Caki2 (cell line): Measurements from ENCODE around the gene TNS1. TPM values are rescaled to one million over a fixed set of nuclear protein-coding genes. Genes with fewer than 3 reads are reported as not detected.
A peak's percentile ranks its signal among the peaks of the same experiment; 100 is the strongest.

Experiments used
- DNase-seq: peaks from one replicate; pipeline ENCODE4 v3.0.0-alpha.2; 2015; ENCODE audit warnings: low read depth
- in situ Hi-C: cut with HindIII; loops from 2 replicates; pipeline ENCODE4 v1.10.0; 2016; ENCODE audit warnings: low sequenced_read_pairs, low pct_unique_long_range_greater_than_20kb, mixed read lengths
- total RNA-seq: library from RNA; depleted of rRNA; stranded (reverse); fragments of >200 nt; shearing (Covaris generic); gene quantifications from 2 replicates; pipeline ENCODE4 v1.2.3, GENCODE V29; 2014; ENCODE audit warnings: low replicate concordance

TNS1 gene
- total RNA-seq, 1 experiment from 2014 or later, result 0.68 TPM

DNA sequence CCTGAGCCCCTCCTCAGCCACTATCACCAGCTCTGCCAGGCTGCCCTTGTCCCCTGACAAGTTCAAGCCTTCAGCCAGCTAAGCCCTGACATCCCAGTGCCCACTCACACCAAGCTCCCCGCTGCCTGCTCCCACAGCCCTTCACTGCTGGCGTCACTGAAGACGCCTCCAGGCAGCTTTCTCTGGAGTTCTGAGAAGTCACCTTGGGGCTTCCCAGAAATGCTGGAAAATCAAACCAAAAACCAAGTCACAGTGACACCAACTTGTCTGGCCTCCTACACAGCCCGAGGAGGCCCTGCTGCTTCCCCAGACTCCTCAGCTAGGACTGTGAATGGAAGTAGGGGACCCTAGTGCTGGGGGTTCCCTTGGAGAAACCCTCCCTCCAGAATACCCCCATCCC lies 2.2 kb upstream of the TNS1 start:
- no peak for DNase-seq
- in situ Hi-C loops, result no loop called here

DNA sequence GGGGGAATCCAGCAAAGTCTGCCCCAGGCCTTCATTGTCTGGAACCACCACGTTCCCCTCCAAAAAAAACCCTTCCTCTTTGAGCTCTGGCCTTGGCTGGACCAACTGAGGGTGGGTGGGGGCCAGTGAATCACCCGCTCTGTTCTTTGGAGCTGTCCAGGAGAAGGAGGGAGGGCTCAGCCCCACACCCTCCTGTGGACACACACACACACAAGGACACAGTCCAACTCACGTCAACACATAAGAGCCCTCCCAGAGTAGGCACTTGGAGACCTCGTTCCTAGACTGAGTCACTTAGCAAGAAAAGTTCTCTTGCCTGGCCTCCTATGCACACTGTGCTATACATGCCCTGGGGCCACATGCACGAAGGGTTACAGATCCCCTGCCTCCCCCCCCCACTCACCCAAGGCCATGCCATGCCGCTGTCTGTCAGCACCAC lies 1.2 kb upstream of the TNS1 start:
- in situ Hi-C loops, result no loop called here
- no peak for DNase-seq

DNA sequence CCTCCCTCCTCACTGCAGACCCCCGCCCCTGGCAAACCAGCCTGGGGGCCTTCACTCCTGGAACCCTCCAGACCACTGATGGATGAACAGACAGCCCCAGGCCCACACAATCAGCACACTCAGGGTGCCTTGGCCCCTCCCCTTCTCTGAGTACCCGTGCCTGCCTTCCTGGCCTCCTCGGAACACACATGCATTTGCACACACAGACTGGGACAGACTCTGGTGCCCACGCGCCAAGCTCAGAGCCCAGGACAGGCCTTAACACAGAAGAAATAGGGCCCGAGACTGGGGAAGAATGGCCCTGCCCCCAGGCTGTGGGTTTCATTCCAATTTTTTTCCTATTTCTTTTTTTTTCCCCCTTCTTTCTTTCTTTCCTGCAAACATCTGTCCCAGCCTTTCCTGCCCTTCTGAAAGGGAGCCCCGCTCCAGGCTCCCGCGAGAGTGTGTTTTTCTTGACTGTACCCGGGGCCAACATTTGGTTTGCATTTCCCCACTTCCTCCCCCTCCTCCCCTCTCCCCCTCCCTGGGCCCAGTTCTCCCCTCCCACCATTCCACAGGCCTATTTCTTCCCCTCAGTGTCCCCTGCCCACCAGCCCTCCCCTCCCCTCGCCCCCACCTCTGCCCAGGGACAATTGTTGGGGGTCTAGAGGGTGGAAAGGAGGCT lies 618 bp upstream of the TNS1 start:
- in situ Hi-C loops, result no loop called here
- no peak for DNase-seq

DNA sequence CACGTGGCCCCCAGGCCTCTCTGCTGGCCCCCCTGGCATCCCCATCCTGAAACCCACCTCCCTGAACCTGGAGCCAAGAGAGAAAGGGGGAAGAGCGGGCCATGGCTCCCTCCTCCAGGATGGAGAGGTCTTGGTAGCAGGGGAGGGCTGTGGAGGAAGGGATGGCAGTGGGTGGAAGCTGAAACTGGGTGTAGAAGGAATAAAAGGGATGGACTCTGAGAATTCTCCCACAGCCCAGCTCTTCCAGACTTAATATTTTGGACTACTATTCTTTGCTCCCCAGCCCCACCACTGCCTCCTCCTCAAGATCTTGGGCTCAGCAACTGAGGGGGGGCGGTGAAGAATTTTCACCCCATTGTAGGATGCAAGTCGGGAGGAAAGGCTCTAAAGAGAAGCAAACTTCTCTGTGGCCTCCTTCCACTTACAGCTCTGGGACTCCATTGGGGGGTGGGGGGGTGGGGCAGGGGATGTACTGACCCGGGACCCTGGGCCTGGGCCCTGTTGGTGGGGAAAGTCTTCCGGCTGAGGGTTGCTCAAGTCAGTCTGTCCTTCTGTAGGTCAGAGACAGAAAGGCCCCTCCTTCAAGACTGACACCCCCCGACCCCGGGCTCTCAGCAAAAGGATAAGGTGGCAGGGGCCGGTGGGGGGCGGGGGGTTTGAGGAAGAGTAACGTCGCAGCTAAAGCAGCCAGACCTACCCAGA lies 501 bp downstream of the TNS1 start:
- in situ Hi-C loops, result no loop called here
- DNase-seq, result no peak

DNA sequence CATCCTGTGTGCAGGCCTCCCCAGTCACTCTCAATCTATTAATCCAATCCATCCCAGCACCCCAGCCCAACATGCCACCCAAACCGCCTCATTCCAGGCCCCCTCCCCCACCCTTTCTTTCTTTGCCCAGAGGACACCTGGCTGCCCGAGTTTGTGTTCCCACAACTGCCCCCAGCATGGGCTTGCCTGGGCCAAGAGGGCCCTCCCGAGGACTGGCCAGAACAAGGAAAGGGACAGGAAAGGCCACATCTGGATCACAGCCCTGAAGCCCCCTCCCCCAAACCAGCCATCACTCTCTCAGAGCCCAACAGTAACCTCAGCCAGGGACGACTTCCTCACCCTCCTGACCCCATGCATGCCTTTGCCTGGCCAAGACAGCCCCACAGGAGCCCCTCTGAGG lies 1.2 kb downstream of the TNS1 start:
- in situ Hi-C loops, result no loop called here
- no peak for DNase-seq

DNA sequence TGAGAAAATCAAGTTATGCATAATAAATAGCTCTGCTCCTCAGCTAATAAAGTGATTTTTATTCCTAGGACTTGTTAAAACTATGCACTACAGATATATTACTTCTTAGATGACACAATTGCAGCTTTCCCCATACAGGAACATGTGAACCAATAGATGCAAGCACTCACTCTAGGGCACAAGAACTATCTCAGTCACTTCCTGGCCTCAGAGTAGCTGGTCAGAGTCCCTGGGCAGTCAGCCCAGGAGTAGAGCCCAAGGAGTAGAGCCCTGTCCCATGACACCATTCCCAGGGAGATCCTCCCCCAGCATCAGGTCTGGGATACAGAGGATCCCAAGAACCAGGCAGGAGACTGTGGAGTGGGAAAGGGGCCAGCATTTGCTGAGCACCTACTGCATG lies 2.7 kb downstream of the TNS1 start:
- DNase-seq, result no peak
- in situ Hi-C loops, result no loop called here

DNA sequence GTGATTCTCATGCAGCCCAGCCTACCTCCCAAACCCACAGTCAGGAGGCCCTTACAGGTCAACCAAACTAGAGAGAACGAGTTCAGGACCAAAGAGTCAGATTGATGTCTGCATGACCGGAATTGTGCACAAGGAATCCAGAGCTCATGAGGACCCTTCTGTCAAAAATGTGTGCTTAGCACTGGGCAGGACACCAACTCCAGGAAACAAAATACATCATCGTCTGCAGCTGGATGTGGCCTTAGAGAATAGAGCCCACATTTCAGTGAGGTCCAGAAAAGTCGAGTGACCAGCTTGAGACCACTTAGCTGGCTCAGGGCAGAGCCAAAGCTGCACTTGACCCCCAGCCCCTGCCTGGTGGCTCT lies 3.2 kb downstream of the TNS1 start:
- DNase-seq, result no peak
- in situ Hi-C loops, result no loop called here

DNA sequence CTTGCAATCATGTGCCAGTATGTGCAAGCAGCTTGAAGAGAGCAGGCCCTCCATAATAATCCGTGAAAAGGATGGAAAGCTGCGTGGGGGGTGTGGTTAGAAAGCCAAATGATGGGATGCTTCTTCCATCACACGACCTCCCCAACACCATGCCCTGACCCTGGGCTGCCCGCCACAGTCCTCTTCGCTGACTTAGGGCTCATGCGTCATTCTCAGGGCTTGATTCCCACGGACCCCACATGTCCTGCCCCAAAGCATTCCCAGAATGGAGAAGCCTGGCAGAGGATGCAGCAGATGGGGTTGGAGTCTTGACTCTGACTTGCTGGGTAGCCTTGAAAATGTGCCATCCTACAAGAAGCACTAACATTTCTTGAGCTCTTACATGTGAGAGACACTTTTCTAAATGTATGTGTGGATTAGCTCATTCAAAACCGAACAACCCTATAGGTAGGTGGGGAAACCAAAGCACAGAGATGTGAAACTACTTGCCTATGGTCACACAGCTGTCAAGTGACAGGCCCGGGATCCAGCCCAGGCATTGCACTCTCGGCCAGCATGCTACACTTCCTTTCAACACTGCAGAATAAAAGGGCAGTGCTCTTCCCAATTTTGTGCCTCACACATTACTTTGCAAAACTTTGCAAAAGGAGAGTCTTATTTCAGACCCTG lies 3.7 kb downstream of the TNS1 start:
- in situ Hi-C loops, result no loop called here
- DNase-seq, result no peak

DNA sequence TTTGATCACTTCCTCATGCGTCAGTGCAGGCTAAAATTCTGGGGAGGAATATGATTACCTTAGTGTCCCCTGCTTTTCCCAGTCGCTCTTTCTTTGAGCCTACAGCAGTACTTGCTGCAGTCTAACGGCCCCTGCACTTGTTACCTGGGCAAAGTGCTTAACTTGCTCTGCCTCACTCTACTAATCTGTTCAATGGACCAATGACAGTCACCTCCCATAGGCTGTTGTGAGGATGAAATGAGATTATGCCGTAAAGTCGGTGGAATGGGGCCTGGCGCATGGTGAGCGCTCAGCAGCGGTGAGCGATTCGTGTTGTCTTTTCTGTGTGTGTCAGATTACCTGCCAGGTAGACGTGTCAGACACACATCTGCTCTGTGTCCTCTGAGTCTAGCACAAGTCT lies 5.3 kb downstream of the TNS1 start:
- no peak for DNase-seq
- in situ Hi-C loops, result no loop called here

DNA sequence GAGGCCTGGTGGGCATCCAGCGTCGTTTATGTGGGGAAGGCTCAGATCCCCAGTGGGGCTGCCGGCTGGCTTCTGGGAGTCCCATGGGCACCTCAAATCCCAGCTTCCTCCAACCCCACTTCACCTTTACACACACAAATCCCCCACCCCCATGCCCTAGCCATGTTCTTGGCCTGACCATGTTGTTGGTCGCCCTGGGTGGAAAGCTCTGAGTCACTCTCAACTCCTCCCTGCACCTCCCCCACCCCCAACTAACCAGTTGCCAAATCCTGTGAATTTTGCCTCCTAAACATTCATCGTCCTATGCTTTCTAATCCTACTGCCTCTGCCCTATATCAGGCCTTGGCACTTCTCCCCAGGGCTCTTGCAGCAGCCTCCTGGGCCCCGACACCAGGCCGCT lies 6.4 kb downstream of the TNS1 start:
- in situ Hi-C loops, result no loop called here
- DNase-seq, result no peak

DNA sequence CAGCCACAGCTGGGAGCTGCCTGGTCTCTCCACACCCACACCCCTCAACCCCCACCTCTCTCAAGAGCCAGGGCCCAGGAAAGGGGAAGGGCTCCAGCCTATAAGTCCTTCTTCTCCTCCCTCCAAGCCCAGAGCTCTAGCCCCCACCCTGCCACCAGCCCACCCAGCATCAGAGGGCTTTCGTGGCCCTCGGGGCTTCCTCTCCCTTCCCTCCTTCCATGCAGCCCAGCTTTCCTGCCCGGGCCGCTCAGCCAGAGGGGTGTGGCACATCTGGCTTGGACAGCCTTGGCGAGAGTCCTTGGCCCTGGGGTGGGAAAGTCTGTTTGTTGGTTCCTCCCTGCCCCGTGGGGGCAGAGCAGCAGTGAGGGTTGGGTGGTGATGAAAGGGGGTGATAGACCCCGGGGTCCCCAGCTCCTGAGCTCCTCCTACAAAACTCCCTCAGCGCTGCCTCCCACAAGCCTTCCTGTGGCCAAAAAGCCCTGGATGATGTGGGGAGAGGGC lies 7.0 kb downstream of the TNS1 start:
- in situ Hi-C loops, result no loop called here
- no peak for DNase-seq

DNA sequence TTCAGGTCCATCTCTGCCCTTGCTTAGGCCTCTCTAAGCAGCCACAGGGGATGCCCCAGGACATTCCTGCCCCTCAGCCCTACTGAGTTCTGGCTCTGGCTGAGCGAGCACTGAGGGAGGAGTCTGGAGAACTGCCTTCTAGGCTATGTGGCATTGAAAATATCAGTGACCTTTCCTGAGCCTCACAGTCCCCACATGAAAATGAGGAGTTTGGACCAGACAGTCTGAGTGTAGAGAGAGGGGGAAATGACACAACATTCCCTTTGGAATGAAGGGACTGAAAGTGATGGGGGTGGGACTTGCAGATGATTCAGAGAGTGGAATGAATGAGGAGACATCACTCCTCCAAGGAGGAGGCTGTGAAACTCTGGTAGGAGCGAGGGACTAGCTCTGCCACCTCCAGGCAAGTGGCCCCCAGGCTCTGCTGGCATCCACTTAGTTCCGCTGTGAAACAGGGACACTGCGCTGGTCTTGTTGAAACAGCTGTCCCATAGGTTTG lies 8.0 kb downstream of the TNS1 start:
- in situ Hi-C loops, result no loop called here
- peak; percentile 67 for DNase-seq

DNA sequence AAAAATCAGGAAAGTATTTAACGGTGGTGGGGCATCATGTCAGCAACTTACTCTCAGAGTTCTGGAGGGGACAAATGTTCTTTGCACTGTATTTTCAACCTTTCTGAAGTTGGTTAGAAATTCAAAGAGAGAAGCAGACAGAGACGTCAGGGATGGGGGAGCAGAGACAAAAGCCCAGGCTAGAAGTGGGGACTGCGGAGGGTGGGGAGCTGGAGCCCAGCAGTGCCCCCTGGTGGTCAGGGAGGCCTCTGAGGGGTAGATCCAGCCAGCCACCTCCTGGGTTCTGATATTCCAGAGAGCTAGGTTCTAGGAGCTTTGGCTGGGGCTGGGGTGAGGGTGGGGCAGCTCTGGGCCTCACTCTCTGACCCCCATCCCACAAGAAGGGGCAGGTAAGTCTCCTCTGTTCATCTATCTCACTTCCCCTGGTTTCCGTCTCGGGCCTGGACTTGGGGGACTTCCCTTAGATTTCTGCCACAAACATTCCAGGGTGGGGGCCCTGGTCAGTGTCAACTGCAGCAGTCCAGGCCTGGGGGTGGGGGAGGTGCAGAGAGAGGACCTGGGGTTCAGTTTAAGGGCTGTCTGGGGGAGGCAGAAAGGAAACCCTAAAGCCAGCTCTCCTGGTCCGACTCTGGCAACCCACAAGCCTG lies 8.9 kb downstream of the TNS1 start:
- in situ Hi-C loops, result no loop called here
- DNase-seq, result no peak

DNA sequence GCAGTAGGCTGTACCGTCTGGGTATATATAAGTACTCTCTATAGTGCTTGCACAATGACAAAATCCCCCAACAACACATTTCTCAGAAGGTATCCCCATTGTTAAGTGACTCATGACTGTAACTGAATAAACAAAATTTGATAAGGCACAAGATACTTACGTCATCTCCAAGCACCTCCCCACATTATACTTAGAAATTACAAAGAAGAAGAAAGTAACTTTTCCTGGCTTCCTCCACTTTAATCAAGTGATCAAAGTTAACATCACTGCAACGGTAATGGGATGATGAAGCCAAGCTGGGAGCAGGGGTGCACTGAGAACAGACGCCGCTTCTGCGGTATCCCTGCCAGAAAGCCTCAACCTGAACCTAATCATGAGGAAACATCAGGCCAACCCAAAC lies 9.7 kb downstream of the TNS1 start:
- in situ Hi-C loops, result no loop called here
- DNase-seq, result peak; percentile 20

DNA sequence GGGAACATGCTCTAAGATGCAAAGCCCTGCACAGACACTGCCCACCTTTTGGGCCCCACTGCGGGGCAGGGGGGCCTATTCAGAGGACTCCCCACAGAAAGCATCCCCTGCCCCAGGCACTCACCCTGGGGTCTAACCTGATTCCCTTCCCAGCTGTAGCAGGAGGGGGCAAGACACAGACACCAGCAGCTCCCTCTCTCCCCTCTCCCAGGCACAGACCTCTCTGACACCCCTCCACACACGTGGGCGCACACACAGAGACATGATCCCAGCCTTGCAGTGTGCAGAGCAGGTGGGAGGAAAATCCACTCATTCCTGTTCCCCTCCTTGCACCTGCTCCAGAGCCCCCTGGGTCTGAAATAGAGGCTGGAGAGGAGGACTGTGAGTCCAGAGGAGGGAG lies 10.7 kb downstream of the TNS1 start:
- in situ Hi-C loops, result no loop called here
- no peak for DNase-seq

DNA sequence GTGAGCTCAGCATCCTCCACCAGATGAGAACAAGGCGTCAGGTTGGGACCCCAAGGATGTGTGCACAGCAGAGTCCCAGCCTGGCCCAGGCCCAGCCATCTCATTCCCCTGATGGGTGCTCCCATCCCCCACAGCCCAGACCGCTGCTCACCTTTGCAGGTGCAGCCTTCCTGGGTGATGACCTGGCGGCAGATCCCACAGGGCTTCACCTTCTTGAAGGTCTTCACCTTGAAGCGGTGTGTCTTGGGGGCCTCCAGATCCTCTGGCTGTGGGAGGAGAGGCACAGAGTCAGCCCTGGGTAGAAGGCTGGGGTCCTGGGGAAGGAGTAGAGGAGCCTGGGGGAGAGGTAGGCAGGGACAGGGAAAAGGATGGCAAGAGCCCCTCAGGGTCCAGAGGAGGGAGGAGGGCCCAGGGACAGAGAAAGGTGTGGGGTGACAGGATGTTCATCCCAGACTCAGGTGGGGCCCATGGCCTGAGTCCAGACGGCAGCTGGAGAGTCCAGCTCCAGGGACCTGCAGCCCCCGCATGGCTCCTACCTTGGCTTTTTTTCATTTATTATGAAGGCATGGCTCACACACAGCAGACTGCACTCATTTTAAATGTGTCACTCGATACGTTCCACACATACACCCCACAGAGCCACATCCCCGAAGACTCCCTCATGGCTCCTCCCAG lies 11.9 kb downstream of the TNS1 start:
- in situ Hi-C loops, result no loop called here

DNA sequence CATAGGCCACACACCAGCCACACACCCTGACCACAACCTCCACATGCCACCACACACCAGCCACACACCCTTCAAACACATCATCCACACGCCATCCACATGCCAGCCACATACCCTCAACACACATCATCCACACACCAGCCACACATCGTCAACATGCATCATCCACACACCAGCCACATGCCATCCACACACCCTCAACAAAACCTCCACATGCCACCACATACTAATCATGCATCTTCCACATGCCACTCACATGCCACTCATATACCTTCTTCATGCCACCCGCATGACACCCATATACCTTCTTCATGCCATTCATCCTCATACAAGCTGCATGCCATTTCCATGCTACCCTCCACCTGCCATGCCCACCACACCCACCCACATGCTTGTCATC lies 12.4 kb downstream of the TNS1 start:
- DNase-seq, result no peak
- in situ Hi-C loops, result no loop called here

More for the DNA sequence above, 11.9 kb downstream of the TNS1 start:
- no peak for DNase-seq

DNA sequence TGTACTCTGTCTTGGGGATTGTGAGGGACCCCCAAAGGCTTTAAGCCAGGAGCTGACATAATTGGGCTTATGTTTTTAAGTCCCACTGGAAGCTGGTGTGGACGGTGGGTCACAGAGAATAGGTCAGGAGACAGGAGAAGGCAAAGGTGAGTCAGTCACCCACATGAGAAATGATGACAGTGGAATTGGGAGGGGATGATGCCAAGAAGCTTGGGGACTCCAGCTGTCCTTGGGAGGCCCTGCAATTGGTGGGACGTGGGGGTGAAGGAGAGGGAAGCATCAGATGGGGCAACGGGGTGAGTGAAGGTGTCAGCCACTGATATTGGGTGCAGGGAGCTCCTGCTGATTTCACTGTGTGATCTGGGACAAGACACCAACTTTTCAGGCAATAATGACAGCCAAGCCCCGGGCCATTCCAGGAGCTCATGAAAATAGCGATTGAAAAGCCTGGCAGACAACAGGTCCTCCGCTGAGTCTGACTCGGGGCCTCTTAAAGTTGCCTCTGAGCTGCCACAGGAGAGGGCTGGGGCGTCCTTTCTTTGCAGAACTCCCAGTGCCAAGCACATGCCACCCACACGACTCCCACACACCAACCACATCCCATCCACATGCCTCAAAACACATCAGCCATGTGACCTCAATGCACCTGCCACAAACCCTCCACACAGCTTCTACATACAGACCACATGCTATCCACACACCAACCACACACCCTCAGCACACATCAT lies 13.4 kb downstream of the TNS1 start:
- in situ Hi-C loops, result no loop called here
- DNase-seq, result no peak
